ENCODE results near the gene SFR1. TPM values are rescaled to one million over a fixed set of nuclear protein-coding genes. Genes with fewer than 3 reads are reported as not detected.

The SFR1 gene
- total RNA-seq, 1 donor: 8.2 TPM

GRCh38 chr10:104117839-104118323 lies 4.1 kb upstream of the SFR1 start:
- DNase-seq (ENCODE audit: low read depth): no peak
- H3K4me3 ChIP-seq (ENCODE audit: low read depth, low read length): no peak overlapping the region
- TF ChIP-seq, protein P1, sequence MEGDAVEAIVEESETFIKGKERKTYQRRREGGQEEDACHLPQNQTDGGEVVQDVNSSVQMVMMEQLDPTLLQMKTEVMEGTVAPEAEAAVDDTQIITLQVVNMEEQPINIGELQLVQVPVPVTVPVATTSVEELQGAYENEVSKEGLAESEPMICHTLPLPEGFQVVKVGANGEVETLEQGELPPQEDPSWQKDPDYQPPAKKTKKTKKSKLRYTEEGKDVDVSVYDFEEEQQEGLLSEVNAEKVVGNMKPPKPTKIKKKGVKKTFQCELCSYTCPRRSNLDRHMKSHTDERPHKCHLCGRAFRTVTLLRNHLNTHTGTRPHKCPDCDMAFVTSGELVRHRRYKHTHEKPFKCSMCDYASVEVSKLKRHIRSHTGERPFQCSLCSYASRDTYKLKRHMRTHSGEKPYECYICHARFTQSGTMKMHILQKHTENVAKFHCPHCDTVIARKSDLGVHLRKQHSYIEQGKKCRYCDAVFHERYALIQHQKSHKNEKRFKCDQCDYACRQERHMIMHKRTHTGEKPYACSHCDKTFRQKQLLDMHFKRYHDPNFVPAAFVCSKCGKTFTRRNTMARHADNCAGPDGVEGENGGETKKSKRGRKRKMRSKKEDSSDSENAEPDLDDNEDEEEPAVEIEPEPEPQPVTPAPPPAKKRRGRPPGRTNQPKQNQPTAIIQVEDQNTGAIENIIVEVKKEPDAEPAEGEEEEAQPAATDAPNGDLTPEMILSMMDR (IDR thresholded peaks at IDR 0.05; ENCODE audit: insufficient read depth, low read depth, low read length): no peak

DNA sequence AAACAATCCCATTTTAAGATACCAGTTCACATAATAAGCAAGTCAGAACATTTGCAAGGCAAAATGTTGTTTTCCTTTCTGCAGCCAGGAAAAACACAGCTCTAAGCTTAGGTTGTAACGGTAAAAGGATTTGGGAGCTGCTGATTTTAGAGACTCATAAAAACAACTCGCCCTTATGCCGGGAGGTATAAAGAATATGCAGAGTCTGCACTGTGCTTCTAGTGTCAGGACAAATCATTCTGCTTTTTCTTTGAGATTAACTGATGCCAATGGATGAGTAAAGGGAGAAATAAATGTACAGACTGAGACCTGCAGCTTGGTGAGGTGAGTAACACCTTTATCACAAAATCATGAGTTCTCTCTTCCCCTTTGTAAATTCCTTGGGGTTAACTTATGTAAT lies 2.0 kb upstream of the SFR1 start:
- TF ChIP-seq, protein P1 (IDR thresholded peaks at IDR 0.05; ENCODE audit: insufficient read depth, low read depth, low read length): no peak
- no peak overlapping the region for H3K4me3 ChIP-seq (ENCODE audit: low read depth, low read length)
- DNase-seq (ENCODE audit: low read depth): no peak

GRCh38 chr10:104120512-104120902 lies 1.5 kb upstream of the SFR1 start:
- DNase-seq (ENCODE audit: low read depth): no peak
- TF ChIP-seq, protein P1 (IDR thresholded peaks at IDR 0.05; ENCODE audit: insufficient read depth, low read depth, low read length): no peak

GRCh38 chr10:104120903-104121484 lies 977 bp upstream of the SFR1 start:
- H3K4me3 ChIP-seq (ENCODE audit: low read depth, low read length): peak overlapping the region; percentile 67
- TF ChIP-seq, protein P1 (IDR thresholded peaks at IDR 0.05; ENCODE audit: insufficient read depth, low read depth, low read length): no peak
- peak; percentile 95 for DNase-seq (ENCODE audit: low read depth)

More at GRCh38 chr10:104120512-104120902, 1.5 kb upstream of the SFR1 start:
- peak overlapping the region; percentile 67 for H3K4me3 ChIP-seq (ENCODE audit: low read depth, low read length)

DNA sequence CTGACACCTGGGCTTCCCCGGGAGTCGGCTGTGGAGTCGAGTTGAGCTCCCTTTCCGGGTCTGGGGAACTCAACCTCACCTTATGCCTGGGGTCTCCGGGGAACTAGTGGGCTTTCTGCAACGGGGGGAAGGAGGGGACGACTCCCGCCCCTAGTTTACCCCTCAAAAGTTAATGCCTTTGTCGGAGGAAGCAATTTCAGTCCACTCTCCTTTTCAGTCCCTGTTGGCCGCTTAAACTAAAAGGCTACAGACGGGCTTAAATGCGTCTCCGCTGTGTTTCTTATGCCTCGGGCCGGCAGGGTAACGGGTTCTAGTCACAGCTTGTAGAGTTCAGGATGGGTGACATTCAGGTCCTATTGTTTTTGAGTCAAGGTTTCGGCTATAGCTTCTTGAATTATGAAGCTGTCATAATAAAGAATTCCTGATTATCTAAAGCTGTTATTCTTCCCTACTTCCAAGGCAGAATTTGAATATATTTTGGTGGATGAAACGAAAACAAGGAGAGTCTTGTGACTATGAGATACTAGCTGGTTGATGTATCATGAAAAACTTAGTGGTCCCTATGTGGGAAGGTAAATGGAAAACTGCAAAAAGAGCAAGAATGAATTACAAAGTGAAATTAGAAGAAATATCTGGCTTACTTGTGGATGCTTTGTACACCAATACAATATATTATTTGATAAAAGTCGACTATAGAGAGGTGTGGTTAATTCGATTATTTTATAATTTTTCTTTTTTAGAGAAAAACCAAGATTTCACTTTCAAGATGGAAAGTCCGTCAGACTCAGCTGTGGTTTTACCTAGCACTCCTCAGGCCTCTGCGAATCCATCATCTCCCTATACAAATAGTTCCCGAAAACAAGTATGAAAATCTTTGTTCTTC lies 495 bp downstream of the SFR1 start:
- DNase-seq (ENCODE audit: low read depth): no peak
- TF ChIP-seq, protein P1 (IDR thresholded peaks at IDR 0.05; ENCODE audit: insufficient read depth, low read depth, low read length): no peak
- peak overlapping the region; percentile 88 for H3K4me3 ChIP-seq (ENCODE audit: low read depth, low read length)

DNA sequence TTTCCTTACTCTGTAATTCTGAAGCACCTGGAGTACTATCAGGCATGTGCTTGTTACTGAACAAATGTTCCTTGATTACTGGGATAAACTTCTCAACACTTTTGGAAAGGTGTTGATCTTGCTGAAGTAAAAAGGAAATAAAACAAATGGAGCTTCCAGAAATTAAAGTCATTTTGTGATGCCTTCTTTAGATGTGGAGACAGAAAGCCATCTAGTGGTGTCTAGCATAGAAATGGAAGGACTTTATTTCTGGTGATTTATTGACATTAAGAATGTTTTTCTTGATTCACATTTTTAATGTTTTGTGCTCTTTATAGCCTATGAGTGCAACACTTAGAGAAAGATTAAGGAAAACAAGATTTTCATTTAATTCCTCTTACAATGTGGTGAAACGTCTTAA lies 1.4 kb downstream of the SFR1 start:
- H3K4me3 ChIP-seq (ENCODE audit: low read depth, low read length): no peak overlapping the region
- TF ChIP-seq, protein P1 (IDR thresholded peaks at IDR 0.05; ENCODE audit: insufficient read depth, low read depth, low read length): peak; percentile 35
- no peak for DNase-seq (ENCODE audit: low read depth)

Measured in fibroblast of villous mesenchyme (primary cell).